Measurements from ENCODE around the gene KHK.
A peak's percentile ranks its signal among the peaks of the same experiment; 100 is the strongest.

- peak in 1 of 6 experiments; percentile 10 for TF ChIP-seq CTCF (IDR thresholded peaks at IDR 0.05)
- no peak for TF ChIP-seq POLR2A (IDR thresholded peaks at IDR 0.05)
Measured at GRCh38 chr2:27085062-27085672, 1.4 kb upstream of the KHK start.
